ENCODE data around the gene TPM4.

- TF ChIP-seq NFRKB (IDR thresholded peaks at IDR 0.05) = no peak
- no peak for TF ChIP-seq HDGF (IDR thresholded peaks at IDR 0.05; ENCODE audit: borderline replicate concordance)
- no peak for TF ChIP-seq SUZ12 (IDR thresholded peaks at IDR 0.05)
- no peak for TF ChIP-seq SP1 (IDR thresholded peaks at IDR 0.05)
- TF ChIP-seq FOXM1 (IDR thresholded peaks at IDR 0.05; ENCODE audit: borderline replicate concordance) = no peak
- no peak for TF ChIP-seq TARDBP (IDR thresholded peaks at IDR 0.05)
- no peak for TF ChIP-seq ELF4 (IDR thresholded peaks at IDR 0.05)
- no peak for TF ChIP-seq LEF1 (IDR thresholded peaks at IDR 0.05; ENCODE audit: borderline replicate concordance)
- no peak for TF ChIP-seq ARNT (IDR thresholded peaks at IDR 0.05)
Observed at GRCh38 chr19:16061943-16062342, 14.4 kb upstream of the TPM4 start.

Measured in HEK293T (cell line).